K562 treated with DMSO at 1 percent for 24 hours (cell line): Measurements from ENCODE around the gene SSR3. TPM values are rescaled to one million over a fixed set of nuclear protein-coding genes. Genes with fewer than 3 reads are reported as not detected.

Experiments used
- total RNA-seq: library from RNA; unstranded; fragments of 300-600 nt; gene quantifications from 2 replicates; pipeline ENCODE4 v1.2.3, GENCODE V29; 2022; ENCODE audit warnings: low read depth; ENCODE audit not compliant: insufficient read depth

The SSR3 gene
- 59.0 and 72.0 TPM in 2 replicates for total RNA-seq

DNA sequence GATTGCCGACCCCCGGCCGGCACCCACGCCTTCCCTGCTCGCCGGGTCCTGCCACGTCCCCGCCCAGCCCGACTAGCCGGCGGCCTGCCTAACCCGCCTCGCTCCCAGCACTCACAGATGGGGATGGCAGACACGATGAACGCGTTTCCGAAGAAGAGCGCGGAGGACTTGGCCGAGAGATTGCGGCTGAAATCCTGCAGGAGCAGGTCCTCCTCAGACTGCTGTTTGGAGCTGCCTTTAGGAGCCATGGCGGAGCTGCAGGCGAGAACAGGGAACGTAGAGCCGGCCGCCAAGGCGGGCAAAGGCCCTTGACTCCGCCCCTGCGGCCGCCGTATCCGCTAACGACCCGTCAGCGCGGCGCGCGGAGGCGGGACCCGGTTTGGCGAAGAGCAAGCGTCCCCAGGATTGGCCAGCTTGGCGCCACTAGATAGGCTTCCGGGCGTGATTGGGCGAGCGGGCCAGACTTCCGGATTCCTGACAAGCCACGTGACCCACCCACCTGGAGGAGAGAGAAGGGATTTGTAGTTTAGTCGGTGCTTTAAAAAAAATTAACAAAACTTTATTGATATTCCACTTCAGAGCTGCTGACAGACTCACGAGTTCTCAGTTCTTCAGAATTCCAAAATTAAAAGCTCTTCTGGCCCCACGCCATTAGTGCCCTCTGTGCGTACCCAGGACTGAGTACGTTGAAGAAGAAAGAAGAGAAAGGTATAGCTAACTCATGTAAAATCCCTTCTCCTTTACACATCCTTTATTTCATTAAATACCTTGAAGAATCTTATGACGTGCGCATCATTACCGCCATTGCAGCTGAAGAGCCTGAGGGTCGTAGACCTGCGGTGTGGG lies at the start of gene SSR3:
Gene SSR3 (minus strand): TSS at position 276 of the 846 bp plus-strand sequence. CDS start 28 bp downstream, at position 248.

Other genes with a start within 250 kb of the SSR3 start
- 14.1 and 15.1 TPM in 2 replicates for gene TIPARP, start 119.5 kb upstream of the SSR3 start, total RNA-seq